ENCODE results near the gene HSPH1. TPM values are rescaled to one million over a fixed set of nuclear protein-coding genes. Genes with fewer than 3 reads are reported as not detected.

HSPH1 gene
- total and polyA plus RNA-seq, 5 donors from 2014 or later = 29.0 to 155 (median 33.9) TPM

DNA sequence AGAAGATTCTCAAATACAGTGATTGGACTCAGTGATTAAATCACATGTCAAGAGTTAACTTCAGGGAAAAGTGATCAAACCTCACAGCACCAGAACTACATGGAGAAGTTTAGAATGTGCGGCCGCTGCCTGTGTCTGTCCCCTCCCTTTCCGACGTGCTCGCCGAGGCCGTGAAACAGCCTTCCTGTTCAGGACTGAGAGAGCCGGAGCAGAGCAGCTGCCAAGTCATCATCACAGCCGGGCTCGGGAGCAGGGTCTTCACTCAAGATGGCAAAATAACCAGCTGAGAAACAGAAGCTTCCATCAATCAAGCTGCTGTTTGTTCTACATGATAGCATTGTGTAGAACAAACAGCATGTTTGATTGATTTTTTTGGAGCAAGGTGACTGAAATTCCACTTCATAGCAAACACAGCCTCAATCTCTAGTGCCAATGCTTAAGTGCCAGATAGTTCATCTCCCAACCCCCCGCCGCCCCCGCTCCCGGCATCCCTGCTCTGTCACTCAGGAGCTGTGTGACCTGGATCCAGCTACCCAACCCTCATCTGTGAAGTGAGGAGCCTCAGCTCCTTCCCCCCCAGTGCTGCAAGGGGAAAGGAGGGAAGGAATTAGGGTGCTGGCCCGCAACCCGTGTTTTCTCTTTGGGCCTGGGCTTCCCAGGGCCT, 70.6 kb downstream of the HSPH1 start:
- H3K4me3 ChIP-seq (ENCODE audit: low read depth, low read length) = no peak overlapping the region
- Mint-ChIP-seq H3K36me3 (no peaks in the 10 kb centered on the region), H3K4me1 (peaks cover 0 to 3% (median under 1%) of the 10 kb centered on the region in 4 donors), H3K27ac (no peak overlapping the region), H3K9me3 (no peaks in the 10 kb centered on the region), H3K27me3 (peaks cover 6% of the 10 kb centered on the region), H3K4me3 (no peak overlapping the region)
- no peaks in the 10 kb centered on the region for H3K36me3 ChIP-seq (ENCODE audit: control insufficient read depth, insufficient read depth, low read length)
- DNase-seq (peak in 1 of 3 donors; percentile 9), ATAC-seq (ENCODE audit: low read depth in 2 of 2) (no peak)
- H3K27ac ChIP-seq (ENCODE audit: insufficient read depth, low read length, poor library complexity, severe bottlenecking) = no peak overlapping the region
- H3K9me3 ChIP-seq (ENCODE audit: control insufficient read depth in 2 of 2, low read length in 2 of 2) = no peaks in the 10 kb centered on the region
- no peaks in the 10 kb centered on the region for H3K4me1 ChIP-seq (ENCODE audit: control insufficient read depth, insufficient read depth, low read length, poor library complexity, severe bottlenecking)
- peaks cover 3% of the 10 kb centered on the region for H3K27me3 ChIP-seq (ENCODE audit: control insufficient read depth, insufficient read depth, low read length)

DNA sequence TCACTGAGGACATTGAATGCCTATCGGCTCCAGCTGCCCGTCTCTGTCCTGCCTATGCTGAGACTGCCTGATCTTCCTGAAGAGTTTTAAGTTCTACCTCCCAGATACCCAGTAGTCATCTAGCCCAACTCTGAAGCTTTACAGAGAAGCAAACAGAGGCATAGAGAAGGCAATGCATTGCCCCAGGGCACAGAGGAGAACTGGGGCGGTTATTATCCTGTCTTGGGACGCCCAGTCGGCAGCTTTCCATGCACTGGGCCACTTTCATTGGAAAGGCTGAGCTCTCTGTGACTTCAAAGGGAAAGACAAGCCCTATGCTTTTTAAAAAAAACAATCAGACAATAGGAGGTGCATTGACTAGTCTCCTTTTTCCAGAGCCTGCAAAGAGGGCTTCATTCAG, 71.6 kb downstream of the HSPH1 start:
- DNase-seq (no peak), ATAC-seq (ENCODE audit: low read depth in 2 of 2) (no peak)
- Mint-ChIP-seq H3K4me1 (peaks cover 0 to 3% (median under 1%) of the 10 kb centered on the region in 4 donors), H3K27ac (no peak overlapping the region), H3K36me3 (no peaks in the 10 kb centered on the region), H3K27me3 (peaks cover 9% of the 10 kb centered on the region), H3K9me3 (no peaks in the 10 kb centered on the region), H3K4me3 (no peak overlapping the region)
- Histone ChIP-seq H3K9me3 (ENCODE audit: control insufficient read depth in 2 of 2, low read length in 2 of 2) (no peaks in the 10 kb centered on the region), H3K36me3 (ENCODE audit: control insufficient read depth, insufficient read depth, low read length) (no peaks in the 10 kb centered on the region), H3K27me3 (ENCODE audit: control insufficient read depth, insufficient read depth, low read length) (peaks cover 11% of the 10 kb centered on the region), H3K4me1 (ENCODE audit: control insufficient read depth, insufficient read depth, low read length, poor library complexity, severe bottlenecking) (no peaks in the 10 kb centered on the region), H3K4me3 (ENCODE audit: low read depth, low read length) (no peak overlapping the region), H3K27ac (ENCODE audit: insufficient read depth, low read length, poor library complexity, severe bottlenecking) (no peak overlapping the region)

GRCh38 chr13:31089649-31090048, 72.1 kb downstream of the HSPH1 start:
- Mint-ChIP-seq H3K27me3 (peaks cover 11% of the 10 kb centered on the region), H3K27ac (no peak overlapping the region), H3K9me3 (no peaks in the 10 kb centered on the region), H3K4me1 (peaks cover 0 to 3% (median under 1%) of the 10 kb centered on the region in 4 donors), H3K36me3 (no peaks in the 10 kb centered on the region), H3K4me3 (no peak overlapping the region)
- ATAC-seq (ENCODE audit: low read depth in 2 of 2) = no peak
- peaks cover 11% of the 10 kb centered on the region for H3K27me3 ChIP-seq (ENCODE audit: control insufficient read depth, insufficient read depth, low read length)
- no peak overlapping the region for H3K4me3 ChIP-seq (ENCODE audit: low read depth, low read length)
- no peaks in the 10 kb centered on the region for H3K9me3 ChIP-seq (ENCODE audit: control insufficient read depth in 2 of 2, low read length in 2 of 2)
- H3K36me3 ChIP-seq (ENCODE audit: control insufficient read depth, insufficient read depth, low read length) = no peaks in the 10 kb centered on the region
- no peak overlapping the region for H3K27ac ChIP-seq (ENCODE audit: insufficient read depth, low read length, poor library complexity, severe bottlenecking)
- no peak for DNase-seq
- H3K4me1 ChIP-seq (ENCODE audit: control insufficient read depth, insufficient read depth, low read length, poor library complexity, severe bottlenecking) = no peaks in the 10 kb centered on the region

DNA sequence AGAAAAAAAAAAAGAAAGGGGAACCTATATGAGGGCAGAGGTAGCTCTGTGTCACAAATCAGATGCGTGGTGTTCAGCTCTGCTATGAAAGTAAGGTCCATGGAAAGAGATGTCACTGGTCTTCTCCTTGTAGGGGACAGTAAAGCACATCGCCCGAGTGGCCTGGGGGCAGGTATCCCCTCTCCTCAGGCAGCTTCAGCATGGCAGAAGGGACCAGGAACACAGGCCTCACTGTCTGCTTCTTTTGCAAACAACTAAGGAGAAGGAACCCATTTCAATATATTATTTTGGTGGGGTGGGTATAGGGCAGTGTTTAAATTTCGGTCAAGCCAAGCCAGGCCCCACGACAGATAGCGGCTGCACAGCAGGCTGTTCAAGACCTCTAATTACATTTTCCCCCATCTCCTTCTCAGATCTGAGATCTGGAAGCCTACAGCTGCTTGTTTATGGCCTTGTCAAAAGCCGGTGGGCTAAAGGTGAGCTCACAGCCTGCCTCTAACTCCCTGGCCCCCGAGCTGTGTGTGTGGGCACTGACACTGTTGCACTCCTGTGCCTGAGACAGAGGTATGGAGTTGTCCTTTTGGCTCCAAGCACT, 72.8 kb downstream of the HSPH1 start:
- no peak for DNase-seq
- ATAC-seq (ENCODE audit: low read depth in 2 of 2) = no peak
- H3K27me3 Mint-ChIP-seq = peaks cover 15% of the 10 kb centered on the region

More for the DNA sequence above, 72.8 kb downstream of the HSPH1 start:
- Histone ChIP-seq H3K27me3 (ENCODE audit: control insufficient read depth, insufficient read depth, low read length) (peaks cover 17% of the 10 kb centered on the region), H3K9me3 (ENCODE audit: control insufficient read depth in 2 of 2, low read length in 2 of 2) (no peaks in the 10 kb centered on the region), H3K4me3 (ENCODE audit: low read depth, low read length) (no peak overlapping the region), H3K36me3 (ENCODE audit: control insufficient read depth, insufficient read depth, low read length) (no peaks in the 10 kb centered on the region), H3K4me1 (ENCODE audit: control insufficient read depth, insufficient read depth, low read length, poor library complexity, severe bottlenecking) (no peaks in the 10 kb centered on the region), H3K27ac (ENCODE audit: insufficient read depth, low read length, poor library complexity, severe bottlenecking) (no peak overlapping the region)
- Mint-ChIP-seq H3K9me3 (no peaks in the 10 kb centered on the region), H3K4me3 (no peak overlapping the region), H3K27ac (no peak overlapping the region), H3K4me1 (peaks cover 0 to 3% (median under 1%) of the 10 kb centered on the region in 4 donors), H3K36me3 (no peaks in the 10 kb centered on the region)

Other genes starting within 250 kb of the HSPH1 start
- gene TEX26, start 229.2 kb downstream of the HSPH1 start, total RNA-seq = not detected
- gene TEX26, start 229.2 kb downstream of the HSPH1 start, polyA plus RNA-seq = not detected
- gene B3GLCT, start 38.1 kb upstream of the HSPH1 start, total RNA-seq = 3.4 TPM
- 1 to 10 TPM; 3.4 to 5.6 (median 3.5) TPM for gene B3GLCT, start 38.1 kb upstream of the HSPH1 start, polyA plus RNA-seq